ENCODE data around the gene C4orf50. TPM values are rescaled to one million over a fixed set of nuclear protein-coding genes. Genes with fewer than 3 reads are reported as not detected.

C4orf50 gene
- total RNA-seq, 1 donor from 2014 or later, result not detected

DNA sequence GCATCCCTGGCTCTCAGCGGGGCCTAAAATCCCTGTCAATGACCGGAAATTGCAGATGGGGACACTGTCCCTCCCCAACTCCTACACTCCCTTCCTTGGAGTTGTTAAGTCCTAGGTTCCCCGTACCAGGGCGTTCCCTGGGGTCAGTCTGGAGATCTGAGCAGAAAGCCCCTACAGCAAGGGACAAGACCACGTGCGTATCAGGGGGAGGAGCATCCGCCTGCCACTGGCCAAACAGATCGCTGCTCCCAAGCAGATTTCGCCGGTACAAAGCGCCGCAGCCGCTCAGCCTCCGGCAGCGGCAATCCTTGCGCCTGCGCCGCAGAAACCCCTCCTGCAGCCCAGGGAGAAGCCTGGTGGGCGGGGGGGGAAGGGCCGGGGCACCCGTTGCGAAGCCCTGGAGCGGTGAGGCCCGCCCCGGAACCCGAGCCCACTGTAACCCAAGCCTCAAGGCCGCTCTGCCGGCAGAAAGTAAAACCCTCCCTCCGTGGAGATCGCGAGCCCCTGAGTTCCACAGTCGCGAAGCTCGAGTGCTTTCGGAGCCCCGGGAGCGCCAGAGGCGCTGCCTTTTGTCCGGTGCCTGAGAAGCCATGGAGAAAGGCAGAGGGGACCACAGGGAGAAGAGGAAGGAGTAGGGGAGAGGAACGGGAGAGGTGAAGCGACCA lies 128.0 kb downstream of the C4orf50 start:
- Mint-ChIP-seq H3K4me1 (ENCODE audit: low read depth) (peaks cover 37% of the 10 kb centered on the region), H3K36me3 (ENCODE audit: low read depth) (no peaks in the 10 kb centered on the region), H3K4me3 (ENCODE audit: unreplicated experiment) (peak overlapping the region; percentile 65), H3K9me3 (ENCODE audit: low read depth) (no peaks in the 10 kb centered on the region), H3K27me3 (ENCODE audit: low read depth) (peaks cover 36% of the 10 kb centered on the region), H3K27ac (ENCODE audit: unreplicated experiment) (no peak overlapping the region)
- DNase-seq (ENCODE audit: low spot score), result no peak
- TF ChIP-seq CTCF (IDR thresholded peaks at IDR 0.05), result no peak

GRCh38 chr4:5889002-5889696 lies 129.1 kb downstream of the C4orf50 start:
- no peak for TF ChIP-seq CTCF (IDR thresholded peaks at IDR 0.05)
- Mint-ChIP-seq H3K27me3 (ENCODE audit: low read depth) (peaks cover 25% of the 10 kb centered on the region), H3K4me3 (ENCODE audit: unreplicated experiment) (peak overlapping the region; percentile 61), H3K4me1 (ENCODE audit: low read depth) (peaks cover 46% of the 10 kb centered on the region), H3K36me3 (ENCODE audit: low read depth) (no peaks in the 10 kb centered on the region), H3K27ac (ENCODE audit: unreplicated experiment) (no peak overlapping the region), H3K9me3 (ENCODE audit: low read depth) (no peaks in the 10 kb centered on the region)
- DNase-seq (ENCODE audit: low spot score), result no peak

DNA sequence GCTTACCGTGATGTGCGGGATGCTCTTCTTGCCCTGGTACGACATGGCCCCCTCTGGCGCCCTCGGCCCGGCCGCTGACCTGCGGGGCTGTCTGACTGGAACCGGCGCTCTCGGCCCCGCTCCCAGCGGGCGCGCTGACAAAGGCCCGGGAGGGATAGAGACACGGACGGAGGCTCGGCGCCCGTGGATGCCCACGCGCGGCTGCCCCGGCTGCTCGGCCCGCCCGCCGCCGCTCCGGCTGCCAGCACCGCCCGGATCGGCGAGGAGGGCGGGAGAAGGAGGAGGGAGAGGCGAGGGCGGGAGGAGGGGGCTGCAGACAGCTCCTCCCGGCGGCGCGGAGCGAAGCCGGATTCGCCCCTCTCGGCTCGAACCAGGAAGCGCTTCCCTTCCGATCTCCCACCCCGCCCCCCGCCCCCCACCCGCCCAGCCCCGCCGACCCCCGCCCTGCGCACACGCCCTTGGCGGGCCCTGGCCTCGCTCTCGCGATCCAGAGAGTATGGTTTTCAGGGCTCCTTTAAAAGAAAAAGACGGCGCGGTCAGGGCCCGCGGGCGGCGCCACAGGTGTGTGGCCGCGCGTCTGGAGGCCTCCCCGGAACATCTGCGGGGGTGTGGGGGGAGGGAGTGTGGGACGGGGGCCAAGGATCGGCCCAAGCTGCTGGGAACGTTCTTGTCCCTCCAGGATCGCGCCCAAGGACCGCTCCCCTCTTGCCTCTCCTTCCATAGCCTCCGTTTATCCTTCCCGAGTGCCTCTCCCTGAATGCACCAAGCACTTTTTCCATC lies 129.8 kb downstream of the C4orf50 start:
- H3K4me1 Mint-ChIP-seq (ENCODE audit: low read depth), result peaks cover 47% of the 10 kb centered on the region
- no peaks in the 10 kb centered on the region for H3K9me3 Mint-ChIP-seq (ENCODE audit: low read depth)
- TF ChIP-seq CTCF (IDR thresholded peaks at IDR 0.05), result no peak
- H3K27ac Mint-ChIP-seq (ENCODE audit: unreplicated experiment), result no peak overlapping the region
- H3K4me3 Mint-ChIP-seq (ENCODE audit: unreplicated experiment), result peak overlapping the region; percentile 61
- no peaks in the 10 kb centered on the region for H3K36me3 Mint-ChIP-seq (ENCODE audit: low read depth)
- peaks cover 18% of the 10 kb centered on the region for H3K27me3 Mint-ChIP-seq (ENCODE audit: low read depth)
- DNase-seq (ENCODE audit: low spot score), result no peak

- Mint-ChIP-seq H3K4me3 (ENCODE audit: unreplicated experiment) (peak overlapping the region; percentile 86), H3K9me3 (ENCODE audit: low read depth) (no peaks in the 10 kb centered on the region), H3K4me1 (ENCODE audit: low read depth) (peaks cover 45% of the 10 kb centered on the region), H3K27me3 (ENCODE audit: low read depth) (peaks cover 16% of the 10 kb centered on the region), H3K36me3 (ENCODE audit: low read depth) (no peaks in the 10 kb centered on the region), H3K27ac (ENCODE audit: unreplicated experiment) (peak overlapping the region; percentile 5)
- DNase-seq (ENCODE audit: low spot score), result no peak
- peak; percentile 42 for TF ChIP-seq CTCF (IDR thresholded peaks at IDR 0.05)
Measured at GRCh38 chr4:5887361-5888221, 130.6 kb downstream of the C4orf50 start.

Data from chondrocyte (in vitro differentiated cells).